ENCODE data around the gene TSPAN12.

TSPAN12 gene

GRCh38 chr7:120877701-120878100 lies 19.8 kb upstream of the TSPAN12 start:
- H3K36me3 ChIP-seq (replicated peaks in 1 of 2; ENCODE audit: control insufficient read depth in 2 of 2, insufficient read depth in 2 of 2, low read length in 2 of 2), result no peaks in the 10 kb centered on the region
- H2AFZ ChIP-seq (ENCODE audit: low read length), result no peak overlapping the region
- H3K4ac ChIP-seq (ENCODE audit: low read length), result no peak overlapping the region
- no peak for DNase-seq (ENCODE audit: low spot score)
- peaks cover 5 to 6% of the 10 kb centered on the region in 2 donors for H3K4me1 ChIP-seq (ENCODE audit: control insufficient read depth in 2 of 2, insufficient read depth in 1 of 2, low read depth in 1 of 2, low read length in 2 of 2)
- H3K23ac ChIP-seq (ENCODE audit: low read depth, low read length, poor library complexity), result no peak overlapping the region
- no peak overlapping the region for H3K4me3 ChIP-seq (ENCODE audit: low read length in 2 of 2)
- H3K27ac ChIP-seq (replicated peaks; ENCODE audit: low read length), result no peak overlapping the region
- H2BK15ac ChIP-seq (ENCODE audit: low read length), result no peak overlapping the region
- H2AK5ac ChIP-seq (ENCODE audit: low read depth, low read length), result no peak overlapping the region
- no peaks in the 10 kb centered on the region for H3K9me3 ChIP-seq (replicated peaks in 1 of 2; ENCODE audit: control insufficient read depth in 2 of 2, insufficient read depth in 1 of 2, low read depth in 1 of 2, low read length in 2 of 2)
- no peaks in the 10 kb centered on the region for H3K79me1 ChIP-seq (ENCODE audit: low read depth, low read length)
- H2BK120ac ChIP-seq (ENCODE audit: low read depth, low read length), result no peak overlapping the region
- no peak overlapping the region for H4K8ac ChIP-seq (ENCODE audit: low read depth, low read length)
- H2BK12ac ChIP-seq (ENCODE audit: low read length), result no peak overlapping the region
- no peak overlapping the region for H3K9ac ChIP-seq (ENCODE audit: low read depth, low read length, poor library complexity)
- no peaks in the 10 kb centered on the region for H3K27me3 ChIP-seq (ENCODE audit: control insufficient read depth in 3 of 3, insufficient read depth in 3 of 3, low read depth in 1 of 3, low read length in 3 of 3)
- H2BK5ac ChIP-seq (ENCODE audit: low read length), result no peak overlapping the region
- H4K91ac ChIP-seq (ENCODE audit: low read depth, low read length, poor library complexity), result no peak overlapping the region
- H3K4me2 ChIP-seq (ENCODE audit: insufficient read depth, low read length, poor library complexity, severe bottlenecking), result no peak overlapping the region
- no peak overlapping the region for H3K14ac ChIP-seq (ENCODE audit: low read length)
- no CpG with 5 or more reads among the region's 4 CpGs for WGBS, 2 donors (ENCODE audit: extremely low coverage in 2 of 2, insufficient read length in 2 of 2, insufficient replicate concordance in 1 of 2)
- no peak overlapping the region for H3K18ac ChIP-seq (ENCODE audit: low read length)

- H4K91ac ChIP-seq (ENCODE audit: low read depth, low read length, poor library complexity), result no peak overlapping the region
- no peak for DNase-seq (ENCODE audit: low spot score)
- no peak overlapping the region for H3K14ac ChIP-seq (ENCODE audit: low read length)
- H3K79me1 ChIP-seq (ENCODE audit: low read depth, low read length), result no peaks in the 10 kb centered on the region
- no peak overlapping the region for H2BK12ac ChIP-seq (ENCODE audit: low read length)
- WGBS, 2 donors (ENCODE audit: extremely low coverage in 2 of 2, insufficient read length in 2 of 2, insufficient replicate concordance in 1 of 2), result no CpG with 5 or more reads among the region's 2 CpGs
- no peak overlapping the region for H3K18ac ChIP-seq (ENCODE audit: low read length)
- no peak overlapping the region for H3K4me2 ChIP-seq (ENCODE audit: insufficient read depth, low read length, poor library complexity, severe bottlenecking)
- no peak overlapping the region for H2BK15ac ChIP-seq (ENCODE audit: low read length)
- H3K9ac ChIP-seq (ENCODE audit: low read depth, low read length, poor library complexity), result no peak overlapping the region
- H3K4me1 ChIP-seq (ENCODE audit: control insufficient read depth in 2 of 2, insufficient read depth in 1 of 2, low read depth in 1 of 2, low read length in 2 of 2), result peaks cover 5 to 6% of the 10 kb centered on the region in 2 donors
- no peaks in the 10 kb centered on the region for H3K36me3 ChIP-seq (replicated peaks in 1 of 2; ENCODE audit: control insufficient read depth in 2 of 2, insufficient read depth in 2 of 2, low read length in 2 of 2)
- H3K4me3 ChIP-seq (ENCODE audit: low read length in 2 of 2), result no peak overlapping the region
- no peaks in the 10 kb centered on the region for H3K27me3 ChIP-seq (ENCODE audit: control insufficient read depth in 3 of 3, insufficient read depth in 3 of 3, low read depth in 1 of 3, low read length in 3 of 3)
- H4K8ac ChIP-seq (ENCODE audit: low read depth, low read length), result no peak overlapping the region
- no peaks in the 10 kb centered on the region for H3K9me3 ChIP-seq (replicated peaks in 1 of 2; ENCODE audit: control insufficient read depth in 2 of 2, insufficient read depth in 1 of 2, low read depth in 1 of 2, low read length in 2 of 2)
- H2AFZ ChIP-seq (ENCODE audit: low read length), result no peak overlapping the region
- H3K4ac ChIP-seq (ENCODE audit: low read length), result no peak overlapping the region
- no peak overlapping the region for H3K27ac ChIP-seq (replicated peaks; ENCODE audit: low read length)
- H2AK5ac ChIP-seq (ENCODE audit: low read depth, low read length), result no peak overlapping the region
- H2BK120ac ChIP-seq (ENCODE audit: low read depth, low read length), result no peak overlapping the region
- no peak overlapping the region for H3K23ac ChIP-seq (ENCODE audit: low read depth, low read length, poor library complexity)
- H2BK5ac ChIP-seq (ENCODE audit: low read length), result no peak overlapping the region
Observed at GRCh38 chr7:120876922-120877321, 19.0 kb upstream of the TSPAN12 start.

- H2BK12ac ChIP-seq (ENCODE audit: low read length), result no peak overlapping the region
- H4K91ac ChIP-seq (ENCODE audit: low read depth, low read length, poor library complexity), result no peak overlapping the region
- no peak overlapping the region for H3K23ac ChIP-seq (ENCODE audit: low read depth, low read length, poor library complexity)
- H3K4me3 ChIP-seq (ENCODE audit: low read length in 2 of 2), result no peak overlapping the region
- no peak overlapping the region for H2BK15ac ChIP-seq (ENCODE audit: low read length)
- no CpG with 5 or more reads among the region's 3 CpGs for WGBS, 2 donors (ENCODE audit: extremely low coverage in 2 of 2, insufficient read length in 2 of 2, insufficient replicate concordance in 1 of 2)
- no peak overlapping the region for H2BK120ac ChIP-seq (ENCODE audit: low read depth, low read length)
- H3K9ac ChIP-seq (ENCODE audit: low read depth, low read length, poor library complexity), result no peak overlapping the region
- no peak overlapping the region for H2AFZ ChIP-seq (ENCODE audit: low read length)
- no peak for DNase-seq (ENCODE audit: low spot score)
- no peaks in the 10 kb centered on the region for H3K36me3 ChIP-seq (replicated peaks in 1 of 2; ENCODE audit: control insufficient read depth in 2 of 2, insufficient read depth in 2 of 2, low read length in 2 of 2)
- H3K27ac ChIP-seq (replicated peaks; ENCODE audit: low read length), result no peak overlapping the region
- H2AK5ac ChIP-seq (ENCODE audit: low read depth, low read length), result no peak overlapping the region
- no peak overlapping the region for H3K14ac ChIP-seq (ENCODE audit: low read length)
- no peak overlapping the region for H4K8ac ChIP-seq (ENCODE audit: low read depth, low read length)
- no peak overlapping the region for H3K4ac ChIP-seq (ENCODE audit: low read length)
- H3K4me2 ChIP-seq (ENCODE audit: insufficient read depth, low read length, poor library complexity, severe bottlenecking), result no peak overlapping the region
- no peaks in the 10 kb centered on the region for H3K9me3 ChIP-seq (replicated peaks in 1 of 2; ENCODE audit: control insufficient read depth in 2 of 2, insufficient read depth in 1 of 2, low read depth in 1 of 2, low read length in 2 of 2)
- no peaks in the 10 kb centered on the region for H3K27me3 ChIP-seq (ENCODE audit: control insufficient read depth in 3 of 3, insufficient read depth in 3 of 3, low read depth in 1 of 3, low read length in 3 of 3)
- no peak overlapping the region for H2BK5ac ChIP-seq (ENCODE audit: low read length)
- peaks cover 5 to 6% of the 10 kb centered on the region in 2 donors for H3K4me1 ChIP-seq (ENCODE audit: control insufficient read depth in 2 of 2, insufficient read depth in 1 of 2, low read depth in 1 of 2, low read length in 2 of 2)
- no peaks in the 10 kb centered on the region for H3K79me1 ChIP-seq (ENCODE audit: low read depth, low read length)
- no peak overlapping the region for H3K18ac ChIP-seq (ENCODE audit: low read length)
Observed at GRCh38 chr7:120874722-120875121, 16.8 kb upstream of the TSPAN12 start.

GRCh38 chr7:120874016-120874415 lies 16.1 kb upstream of the TSPAN12 start:
- Histone ChIP-seq H3K23ac (ENCODE audit: low read depth, low read length, poor library complexity) (no peak overlapping the region), H3K4me1 (ENCODE audit: control insufficient read depth in 2 of 2, insufficient read depth in 1 of 2, low read depth in 1 of 2, low read length in 2 of 2) (peaks cover 5 to 6% of the 10 kb centered on the region in 2 donors), H3K14ac (ENCODE audit: low read length) (no peak overlapping the region), H4K8ac (ENCODE audit: low read depth, low read length) (no peak overlapping the region), H2BK12ac (ENCODE audit: low read length) (no peak overlapping the region), H4K91ac (ENCODE audit: low read depth, low read length, poor library complexity) (no peak overlapping the region), H3K9me3 (replicated peaks in 1 of 2; ENCODE audit: control insufficient read depth in 2 of 2, insufficient read depth in 1 of 2, low read depth in 1 of 2, low read length in 2 of 2) (no peaks in the 10 kb centered on the region), H3K27ac (replicated peaks; ENCODE audit: low read length) (no peak overlapping the region), H3K36me3 (replicated peaks in 1 of 2; ENCODE audit: control insufficient read depth in 2 of 2, insufficient read depth in 2 of 2, low read length in 2 of 2) (no peaks in the 10 kb centered on the region), H3K18ac (ENCODE audit: low read length) (no peak overlapping the region), H3K79me1 (ENCODE audit: low read depth, low read length) (no peaks in the 10 kb centered on the region), H3K9ac (ENCODE audit: low read depth, low read length, poor library complexity) (no peak overlapping the region), H2AFZ (ENCODE audit: low read length) (no peak overlapping the region), H3K4me2 (ENCODE audit: insufficient read depth, low read length, poor library complexity, severe bottlenecking) (no peak overlapping the region), H2BK120ac (ENCODE audit: low read depth, low read length) (no peak overlapping the region), H3K4me3 (ENCODE audit: low read length in 2 of 2) (no peak overlapping the region), H2BK5ac (ENCODE audit: low read length) (no peak overlapping the region), H2AK5ac (ENCODE audit: low read depth, low read length) (no peak overlapping the region), H3K4ac (ENCODE audit: low read length) (no peak overlapping the region), H2BK15ac (ENCODE audit: low read length) (no peak overlapping the region), H3K27me3 (ENCODE audit: control insufficient read depth in 3 of 3, insufficient read depth in 3 of 3, low read depth in 1 of 3, low read length in 3 of 3) (no peaks in the 10 kb centered on the region)
- no peak for DNase-seq (ENCODE audit: low spot score)
- 100% methylated on average over 1 of the region's 1 CpG for WGBS, 2 donors (ENCODE audit: extremely low coverage in 2 of 2, insufficient read length in 2 of 2, insufficient replicate concordance in 1 of 2)
